Measurements from ENCODE around the gene PPP1R12A. TPM values are rescaled to one million over a fixed set of nuclear protein-coding genes. Genes with fewer than 3 reads are reported as not detected.

PPP1R12A gene
- total and polyA plus RNA-seq, 2 of the 4 experiments (the other 2 are of a cell fraction): 47.7 to 112 TPM

- no peak overlapping the region for H3K56ac ChIP-seq (ENCODE audit: extremely low read depth, insufficient read depth, low read length)
- H3K79me1 ChIP-seq (ENCODE audit: low read depth in 1 of 2, low read length in 2 of 2): no peaks in the 10 kb centered on the region
- H3K23ac ChIP-seq (ENCODE audit: low read depth, low read length): no peak overlapping the region
- no peak overlapping the region for H3K14ac ChIP-seq (replicated peaks; ENCODE audit: low read depth, low read length)
- H3K4ac ChIP-seq (ENCODE audit: low read depth, low read length): no peak overlapping the region
- TF ChIP-seq POLR2A (IDR thresholded peaks at IDR 0.05; ENCODE audit: low read depth, low read length): no peak
- TF ChIP-seq RAD21 (IDR thresholded peaks at IDR 0.05; ENCODE audit: low read length): no peak
- TF ChIP-seq USF2 (IDR thresholded peaks at IDR 0.05; ENCODE audit: low read depth, low read length): no peak
- no peak for TF ChIP-seq NFE2L2 (IDR thresholded peaks at IDR 0.05; ENCODE audit: low read depth, low read length)
- no peak for TF ChIP-seq MXI1 (IDR thresholded peaks at IDR 0.05; ENCODE audit: borderline replicate concordance, low read depth, low read length)
- no peak for TF ChIP-seq RFX5 (IDR thresholded peaks at IDR 0.05; ENCODE audit: low read depth, low read length)
- no peak for TF ChIP-seq SMC3 (IDR thresholded peaks at IDR 0.05; ENCODE audit: low read depth, low read length)
- no peak for TF ChIP-seq CTCF (conservative IDR thresholded peaks at IDR 0.05; ENCODE audit: low read depth, low read length)
- H2BK5ac ChIP-seq (ENCODE audit: low read depth, low read length, poor library complexity, severe bottlenecking): no peak overlapping the region
- no CpG with 5 or more reads among the region's 1 CpG for WGBS, 2 experiments (ENCODE audit: extremely low coverage in 2 of 2, insufficient read length in 1 of 2)
- H2BK120ac ChIP-seq (ENCODE audit: low read depth, low read length): no peak overlapping the region
- ChIA-PET POLR2A (ENCODE audit: unreplicated experiment) (no interaction called here), CTCF (no interaction called here)
- peaks cover 2% of the 10 kb centered on the region; the same call in 1 of the 2 replicates for H3K4me1 ChIP-seq (ENCODE audit: control insufficient read depth, insufficient read depth, low read length)
- no peak overlapping the region for H3K27ac ChIP-seq (ENCODE audit: insufficient read depth, low read length)
- intact Hi-C loops (cut with micrococcal nuclease) (no loop called here), dilution Hi-C loops (cut with HindIII; ENCODE audit: low sequenced_read_pairs, unreplicated experiment) (no loop called here), in situ Hi-C loops (cut with MboI; ENCODE audit: low sequenced_read_pairs) (no loop called here)
- no peak overlapping the region for H3K9ac ChIP-seq (ENCODE audit: low read depth, low read length)
- no peak overlapping the region for H2AFZ ChIP-seq (replicated peaks; ENCODE audit: low read length, poor library complexity)
- no peak overlapping the region for H4K91ac ChIP-seq (ENCODE audit: insufficient read depth, low read depth, low read length)
- H3K4me3 ChIP-seq (ENCODE audit: insufficient read depth, low read depth, low read length): no peak overlapping the region
- DNase-seq (no peak), ATAC-seq (ENCODE audit: low read depth) (peak; percentile 18; the same call in 1 of the 2 replicates)
- H3K4me2 ChIP-seq (ENCODE audit: low read depth, low read length): no peak overlapping the region
- H3K36me3 ChIP-seq (ENCODE audit: control insufficient read depth, insufficient read depth, low read length): no peaks in the 10 kb centered on the region
- no peak overlapping the region for H4K8ac ChIP-seq (ENCODE audit: low read depth in 2 of 2, low read length in 2 of 2)
- no peak overlapping the region for H2AK9ac ChIP-seq (replicated peaks; ENCODE audit: low read depth, low read length, poor library complexity)
- no peaks in the 10 kb centered on the region for H3K9me1 ChIP-seq (ENCODE audit: insufficient read depth, low read length)
- no peaks in the 10 kb centered on the region for H3K9me3 ChIP-seq (ENCODE audit: control insufficient read depth, insufficient read depth, low read length)
- BruUV-seq (replicated peaks): no TSS peak
- no peaks in the 10 kb centered on the region for H3K27me3 ChIP-seq (ENCODE audit: control insufficient read depth, insufficient read depth, low read length)
- no peak overlapping the region for H4K5ac ChIP-seq (ENCODE audit: low read depth, low read length)
- no peak overlapping the region for H3K18ac ChIP-seq (ENCODE audit: low read depth, low read length)
- no peak overlapping the region for H2BK15ac ChIP-seq (ENCODE audit: low read depth, low read length)
- no peaks in the 10 kb centered on the region for H4K20me1 ChIP-seq (ENCODE audit: insufficient read depth, low read length)
- no peak overlapping the region for H2BK20ac ChIP-seq (ENCODE audit: low read depth, low read length)
- H2AK5ac ChIP-seq (ENCODE audit: low read depth, low read length): no peak overlapping the region
Observed at GRCh38 chr12:79765157-79765556, 169.7 kb downstream of the PPP1R12A start.
